Measurements from ENCODE around the gene ADGRD1.

The ADGRD1 gene

GRCh38 chr12:131044760-131045381, 91.2 kb downstream of the ADGRD1 start:
- Histone ChIP-seq H3K9me3 (ENCODE audit: insufficient read depth, low read length, severe bottlenecking) (no peaks in the 10 kb centered on the region), H3K4me2 (ENCODE audit: insufficient read depth, low read length) (no peak overlapping the region), H3K27me3 (ENCODE audit: insufficient read depth, low read length, poor library complexity) (no peaks in the 10 kb centered on the region), H3K79me2 (ENCODE audit: insufficient read depth, low read length) (no peaks in the 10 kb centered on the region), H3K27ac (ENCODE audit: low read length) (no peak overlapping the region), H4K20me1 (ENCODE audit: insufficient read depth, low read length) (peaks cover 8% of the 10 kb centered on the region; the same call in 1 of the 2 replicates), H3K4me1 (ENCODE audit: insufficient read depth, low read length) (no peaks in the 10 kb centered on the region), H3K36me3 (ENCODE audit: insufficient read depth, low read length) (no peaks in the 10 kb centered on the region), H2AFZ (ENCODE audit: low read depth, low read length) (no peak overlapping the region), H3K9ac (ENCODE audit: low read depth, low read length) (no peak overlapping the region), H3K4me3 (ENCODE audit: low read depth in 1 of 2, low read length in 2 of 2) (no peak overlapping the region)
- DNase-seq (no peak), ATAC-seq (ENCODE audit: insufficient read depth, low read depth) (no peak)
- no peak for TF ChIP-seq EZH2 (IDR thresholded peaks at IDR 0.05; ENCODE audit: borderline replicate concordance, low read depth, low read length, severe bottlenecking)
- no peak for TF ChIP-seq CTCF (IDR thresholded peaks at IDR 0.05; ENCODE audit: borderline replicate concordance, extremely low read depth, low read length, poor library complexity, severe bottlenecking)

- H3K4me3 ChIP-seq (ENCODE audit: low read depth in 1 of 2, low read length in 2 of 2), result no peak overlapping the region
- no peak for ATAC-seq (ENCODE audit: insufficient read depth, low read depth)
- H3K4me2 ChIP-seq (ENCODE audit: insufficient read depth, low read length), result no peak overlapping the region
- H3K36me3 ChIP-seq (ENCODE audit: insufficient read depth, low read length), result no peaks in the 10 kb centered on the region
- H3K4me1 ChIP-seq (ENCODE audit: insufficient read depth, low read length), result no peaks in the 10 kb centered on the region
- no peak for TF ChIP-seq CTCF (IDR thresholded peaks at IDR 0.05; ENCODE audit: borderline replicate concordance, extremely low read depth, low read length, poor library complexity, severe bottlenecking)
- no peak for TF ChIP-seq EZH2 (IDR thresholded peaks at IDR 0.05; ENCODE audit: borderline replicate concordance, low read depth, low read length, severe bottlenecking)
- H3K27me3 ChIP-seq (ENCODE audit: insufficient read depth, low read length, poor library complexity), result no peaks in the 10 kb centered on the region
- DNase-seq, result no peak
- H3K79me2 ChIP-seq (ENCODE audit: insufficient read depth, low read length), result no peaks in the 10 kb centered on the region
- no peak overlapping the region for H3K9ac ChIP-seq (ENCODE audit: low read depth, low read length)
- H2AFZ ChIP-seq (ENCODE audit: low read depth, low read length), result no peak overlapping the region
- H3K9me3 ChIP-seq (ENCODE audit: insufficient read depth, low read length, severe bottlenecking), result no peaks in the 10 kb centered on the region
- H3K27ac ChIP-seq (ENCODE audit: low read length), result no peak overlapping the region
- H4K20me1 ChIP-seq (ENCODE audit: insufficient read depth, low read length), result peaks cover 8% of the 10 kb centered on the region; the same call in 1 of the 2 replicates
Observed at GRCh38 chr12:131045705-131046460, 92.2 kb downstream of the ADGRD1 start.

- H3K4me1 ChIP-seq (ENCODE audit: insufficient read depth, low read length), result no peaks in the 10 kb centered on the region
- no peak overlapping the region for H3K4me3 ChIP-seq (ENCODE audit: low read depth in 1 of 2, low read length in 2 of 2)
- H2AFZ ChIP-seq (ENCODE audit: low read depth, low read length), result no peak overlapping the region
- H3K9ac ChIP-seq (ENCODE audit: low read depth, low read length), result no peak overlapping the region
- no peak overlapping the region for H3K4me2 ChIP-seq (ENCODE audit: insufficient read depth, low read length)
- peak; percentile 40; the same call in 1 of the 3 replicates for ATAC-seq (ENCODE audit: insufficient read depth, low read depth)
- no peak for DNase-seq
- no peaks in the 10 kb centered on the region for H3K27me3 ChIP-seq (ENCODE audit: insufficient read depth, low read length, poor library complexity)
- no peaks in the 10 kb centered on the region for H3K36me3 ChIP-seq (ENCODE audit: insufficient read depth, low read length)
- H4K20me1 ChIP-seq (ENCODE audit: insufficient read depth, low read length), result peaks cover 8% of the 10 kb centered on the region; the same call in 1 of the 2 replicates
- TF ChIP-seq CTCF (IDR thresholded peaks at IDR 0.05; ENCODE audit: borderline replicate concordance, extremely low read depth, low read length, poor library complexity, severe bottlenecking) (no peak), EZH2 (IDR thresholded peaks at IDR 0.05; ENCODE audit: borderline replicate concordance, low read depth, low read length, severe bottlenecking) (no peak)
- no peaks in the 10 kb centered on the region for H3K79me2 ChIP-seq (ENCODE audit: insufficient read depth, low read length)
- H3K27ac ChIP-seq (ENCODE audit: low read length), result no peak overlapping the region
- H3K9me3 ChIP-seq (ENCODE audit: insufficient read depth, low read length, severe bottlenecking), result no peaks in the 10 kb centered on the region
Observed at GRCh38 chr12:131046813-131047788, 93.4 kb downstream of the ADGRD1 start.

Data from DND-41 (cell line).